HG02588 (cell line): ENCODE measurements around the gene C12orf56.

Experiments
- ATAC-seq: cut with Tn5 transposase; IDR thresholded peaks from one replicate; pipeline ENCODE4 v1.9.1; 2021; ENCODE audit warnings: mild to moderate bottlenecking, moderate library complexity; ENCODE audit not compliant: unreplicated experiment

C12orf56 gene, protein sequence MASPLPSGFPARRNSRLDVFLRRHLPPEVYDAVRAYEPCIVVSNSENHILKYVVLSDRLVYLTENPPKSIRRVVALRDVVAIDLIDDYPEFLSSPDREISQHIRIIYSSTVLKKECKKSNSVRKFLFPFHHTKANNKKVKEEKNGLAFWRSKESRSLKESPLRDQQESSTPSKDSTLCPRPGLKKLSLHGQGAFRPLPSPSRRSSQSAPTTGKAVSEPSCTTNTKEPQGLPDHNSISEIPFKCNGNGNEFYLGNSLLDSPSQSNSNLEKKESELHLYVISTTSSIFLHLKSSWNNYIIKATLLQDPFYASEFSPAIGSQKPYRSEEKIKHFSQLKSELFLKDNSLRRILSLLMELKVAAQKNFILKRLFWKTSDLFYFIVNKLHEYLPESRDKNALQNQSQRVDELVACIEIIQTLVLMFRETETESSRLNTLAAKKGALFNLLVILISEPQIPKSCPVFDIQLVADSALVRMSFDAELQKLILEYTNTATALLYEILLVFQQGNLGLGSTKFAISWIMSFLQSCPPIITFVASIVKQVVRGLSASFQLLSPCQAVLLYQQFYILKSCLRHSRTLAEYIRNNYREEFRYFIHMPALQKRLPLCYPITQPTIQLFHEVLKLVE

DNA sequence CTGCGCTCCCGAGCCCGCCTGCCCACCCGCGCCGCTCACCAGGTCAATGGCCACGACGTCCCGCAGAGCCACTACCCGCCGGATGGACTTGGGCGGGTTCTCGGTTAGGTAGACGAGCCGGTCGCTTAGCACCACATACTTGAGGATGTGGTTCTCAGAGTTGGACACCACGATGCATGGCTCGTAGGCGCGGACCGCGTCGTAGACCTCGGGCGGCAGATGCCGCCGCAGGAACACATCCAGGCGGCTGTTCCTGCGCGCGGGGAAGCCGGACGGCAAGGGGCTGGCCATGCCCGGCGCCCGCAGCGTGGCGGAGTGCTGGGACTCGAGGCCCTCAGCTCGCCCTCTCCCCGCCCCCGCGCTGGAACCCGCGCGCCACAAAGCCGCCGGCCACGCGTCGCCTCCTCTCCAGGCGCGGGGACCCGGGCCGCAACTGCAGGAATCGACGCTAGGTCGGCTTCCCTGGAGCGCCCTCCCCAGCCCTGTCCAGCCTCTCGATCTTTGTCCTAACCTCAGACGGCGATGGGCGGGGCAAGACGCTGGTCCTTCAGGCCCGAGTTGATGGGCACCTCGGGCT, at the start of gene C12orf56:
C12orf56 (minus strand) TSS at position 484 of the 577 bp plus-strand sequence; CDS start at position 291, 193 bp downstream.
- no peak for ATAC-seq

DNA sequence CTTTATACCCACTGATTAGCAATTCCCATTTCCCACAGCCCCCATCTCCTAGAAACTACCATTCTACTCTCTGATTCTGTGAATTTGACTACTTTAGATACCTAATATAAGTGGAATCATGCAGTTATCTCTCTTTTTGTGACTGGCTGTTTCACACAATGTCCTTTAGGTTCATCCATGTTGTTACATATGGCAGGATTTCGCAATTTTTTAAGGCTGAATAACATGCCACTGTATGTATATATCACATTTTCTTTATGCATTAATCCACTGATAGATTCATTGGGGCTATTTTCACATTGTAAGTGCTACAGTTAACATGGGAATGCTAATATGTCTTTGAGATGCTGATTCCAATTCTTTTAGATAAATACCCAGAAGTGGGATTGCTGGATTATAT, 49.5 kb upstream of the C12orf56 start:
- ATAC-seq: no peak

DNA sequence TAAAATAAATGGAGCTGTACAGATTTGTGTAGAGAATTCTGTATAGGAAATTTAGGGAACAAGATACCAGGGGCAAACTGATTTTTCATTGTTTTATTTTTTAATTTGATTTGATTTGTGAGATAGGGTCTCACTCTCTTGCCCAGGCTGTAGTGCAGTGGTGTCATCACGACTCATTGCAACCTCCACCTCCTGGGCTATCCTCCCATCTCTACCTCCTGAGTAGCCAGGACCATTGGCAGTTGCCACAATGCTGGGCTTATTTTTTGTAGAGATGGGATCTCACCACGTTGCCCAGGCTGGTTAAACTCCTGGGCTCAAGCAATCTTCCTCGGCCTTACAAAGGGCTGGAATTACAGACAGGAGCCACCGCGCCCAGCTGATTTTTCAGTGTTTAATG, 43.4 kb upstream of the C12orf56 start:
- ATAC-seq: no peak

DNA sequence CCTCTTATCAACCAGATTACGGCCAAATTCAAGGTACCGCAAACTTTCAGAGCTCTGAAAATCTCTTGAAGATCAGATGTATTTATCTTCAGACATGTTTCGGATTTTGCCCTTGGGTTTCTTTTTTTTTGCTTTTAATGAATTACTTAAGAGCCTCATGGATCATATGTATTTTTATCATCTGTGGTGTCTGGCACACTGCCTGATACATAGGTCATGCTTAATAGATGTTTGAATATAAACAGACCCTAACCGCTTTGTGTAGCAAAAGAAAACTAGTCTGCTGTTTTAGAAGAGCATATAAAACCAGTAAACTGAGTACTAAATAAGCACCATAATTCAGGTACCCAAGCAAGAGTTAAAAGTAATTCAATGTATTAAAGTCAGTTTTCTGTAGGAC, 41.2 kb upstream of the C12orf56 start:
- ATAC-seq: no peak

DNA sequence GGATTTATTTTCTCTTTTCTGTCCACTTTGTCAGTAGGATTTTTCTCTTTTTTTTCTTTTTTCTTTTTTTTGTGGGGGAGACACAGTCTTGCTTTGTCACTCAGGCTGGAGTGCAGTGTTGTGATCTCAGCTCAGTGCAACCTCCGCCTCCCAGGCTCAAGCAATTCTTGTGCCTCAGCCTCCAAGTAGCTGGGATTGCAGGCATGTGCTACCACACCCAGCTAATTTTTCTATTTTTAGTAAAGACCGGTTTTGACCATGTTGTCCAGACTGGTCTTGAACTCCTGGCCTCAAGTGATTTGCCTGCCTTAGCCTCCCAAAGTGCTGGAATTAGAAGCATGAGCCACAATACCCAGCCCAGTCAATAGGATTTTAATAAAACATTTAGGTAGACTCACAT, 40.3 kb upstream of the C12orf56 start:
- ATAC-seq: no peak

DNA sequence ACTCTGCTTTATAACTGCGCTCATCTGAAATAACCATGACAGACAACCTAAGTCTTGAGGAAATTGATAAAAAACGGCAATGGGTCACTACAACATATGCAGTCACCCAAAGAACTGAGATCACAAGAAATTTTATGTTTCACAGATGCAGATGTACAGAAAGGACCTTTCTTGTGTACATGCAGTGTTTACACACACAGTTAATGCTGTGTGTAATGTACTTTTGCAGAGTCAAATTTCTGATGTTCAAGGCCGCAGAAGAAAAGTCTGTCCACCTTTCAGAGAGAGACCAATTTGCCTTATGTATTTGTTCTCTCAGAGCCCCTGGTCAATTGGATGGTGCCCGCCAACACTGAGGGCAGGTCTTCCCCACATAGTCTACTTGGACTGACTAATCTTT, 38.4 kb upstream of the C12orf56 start:
- no peak for ATAC-seq

DNA sequence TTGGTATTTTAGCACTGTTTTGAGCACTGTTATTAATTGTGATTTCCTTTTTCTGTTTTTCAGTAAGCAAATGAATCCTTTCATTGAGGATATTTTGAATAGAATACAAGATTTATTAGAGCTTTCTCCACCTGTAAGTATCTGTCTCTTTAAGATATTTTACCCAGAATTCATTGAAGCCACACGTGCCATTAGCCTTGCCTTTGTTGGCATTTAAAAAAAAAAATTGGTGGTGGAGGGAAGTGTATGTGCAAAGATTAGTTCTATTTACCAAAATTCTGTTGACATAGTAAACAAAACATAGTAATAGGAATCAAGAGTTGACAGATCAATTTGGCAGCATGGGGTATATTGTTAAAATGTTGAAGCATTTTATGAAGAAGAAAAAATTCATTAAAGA, 37.4 kb upstream of the C12orf56 start:
- ATAC-seq: no peak

DNA sequence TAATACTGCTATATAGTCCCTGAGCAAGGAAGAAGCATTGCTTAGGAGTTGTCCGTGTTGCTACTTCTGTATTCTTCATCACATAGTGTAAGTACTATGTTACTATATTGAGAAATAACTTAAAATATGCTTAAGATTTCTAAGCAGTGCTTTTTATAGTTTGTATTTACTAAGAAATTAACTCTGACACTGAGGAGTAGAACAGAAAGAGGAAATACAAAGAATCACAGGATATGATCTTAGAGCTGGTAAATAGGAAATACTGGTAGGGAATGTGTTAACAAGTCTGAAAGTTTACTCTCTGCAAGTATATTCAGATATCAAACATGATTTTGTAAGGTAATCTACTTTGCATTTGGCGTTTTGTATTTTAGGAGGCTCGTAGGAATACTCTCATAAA, 29.1 kb upstream of the C12orf56 start:
- ATAC-seq: no peak

DNA sequence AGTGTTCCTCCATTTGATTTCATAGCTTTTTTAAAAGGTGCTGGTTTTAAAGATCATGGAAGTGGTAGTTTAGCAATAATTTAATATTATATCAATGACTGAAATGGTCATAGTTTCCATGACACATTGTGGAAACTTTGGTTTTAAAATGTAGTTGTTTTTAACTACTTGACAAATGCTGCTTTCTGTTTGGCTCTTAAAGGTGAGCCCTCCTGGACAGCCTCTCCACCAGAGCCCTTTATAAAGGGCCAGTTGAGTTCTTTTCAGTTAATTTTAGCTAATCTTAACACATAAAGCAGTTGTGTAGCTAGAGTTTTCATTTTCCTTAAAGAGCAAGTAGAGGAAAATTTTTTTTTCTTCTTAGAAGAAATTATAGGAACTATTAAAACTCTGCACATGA, 27.7 kb upstream of the C12orf56 start:
- no peak for ATAC-seq

DNA sequence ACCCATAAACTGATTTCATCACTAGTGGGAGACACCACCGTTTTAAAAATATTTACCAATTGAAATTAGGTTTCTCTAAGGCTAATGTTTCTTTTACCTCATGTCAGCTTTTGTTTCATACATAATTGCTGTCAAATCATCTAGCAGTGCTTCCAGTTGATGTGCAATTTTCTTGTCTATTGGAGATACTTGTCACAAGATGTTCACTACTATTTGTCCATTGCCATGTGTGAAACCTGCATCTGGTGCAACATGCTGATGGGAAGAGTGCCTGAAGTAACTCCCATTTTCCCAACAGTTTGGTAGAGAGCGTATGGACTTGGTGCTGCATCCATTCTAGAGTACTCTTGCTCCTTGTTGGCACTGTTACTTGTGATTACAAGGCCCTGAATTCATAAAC, 23.3 kb upstream of the C12orf56 start:
- ATAC-seq: no peak

DNA sequence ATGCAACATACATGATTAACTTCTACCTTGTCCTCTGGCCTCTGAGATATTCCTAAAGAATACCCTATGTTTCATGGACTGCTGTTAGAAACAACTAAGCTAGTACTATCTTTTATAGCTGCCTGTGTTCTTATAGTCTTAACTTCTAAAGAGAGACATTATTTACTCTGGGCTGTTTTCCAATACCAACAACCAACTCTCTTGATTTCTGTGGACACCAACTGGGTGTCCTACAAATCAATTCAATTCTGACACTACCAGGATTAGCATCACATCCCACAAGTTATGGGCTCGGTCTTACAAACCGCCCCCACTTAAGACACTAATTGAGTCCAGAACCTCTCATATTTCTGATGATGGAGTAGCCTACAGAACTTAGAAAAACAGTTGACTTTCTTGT, 21.9 kb upstream of the C12orf56 start:
- no peak for ATAC-seq

DNA sequence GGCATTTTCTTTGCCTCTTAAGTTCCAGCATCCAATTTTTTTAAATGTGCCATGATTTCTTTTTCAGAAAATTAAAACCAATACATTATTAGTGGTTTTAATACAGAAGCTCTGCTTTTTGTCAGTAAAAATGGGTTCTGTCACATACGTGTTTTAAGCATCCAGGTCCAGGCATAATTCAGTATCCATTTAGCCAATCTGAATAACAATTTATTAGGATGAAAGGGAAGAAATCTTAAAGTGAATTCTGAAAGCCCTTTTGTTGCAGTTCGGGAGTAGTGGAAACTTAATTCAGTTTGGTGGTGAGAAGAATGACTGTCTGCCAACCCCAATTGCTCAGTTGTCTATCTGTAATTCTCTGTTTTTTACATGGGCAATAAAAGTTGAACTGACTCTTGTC, 20.9 kb upstream of the C12orf56 start:
- ATAC-seq: no peak

DNA sequence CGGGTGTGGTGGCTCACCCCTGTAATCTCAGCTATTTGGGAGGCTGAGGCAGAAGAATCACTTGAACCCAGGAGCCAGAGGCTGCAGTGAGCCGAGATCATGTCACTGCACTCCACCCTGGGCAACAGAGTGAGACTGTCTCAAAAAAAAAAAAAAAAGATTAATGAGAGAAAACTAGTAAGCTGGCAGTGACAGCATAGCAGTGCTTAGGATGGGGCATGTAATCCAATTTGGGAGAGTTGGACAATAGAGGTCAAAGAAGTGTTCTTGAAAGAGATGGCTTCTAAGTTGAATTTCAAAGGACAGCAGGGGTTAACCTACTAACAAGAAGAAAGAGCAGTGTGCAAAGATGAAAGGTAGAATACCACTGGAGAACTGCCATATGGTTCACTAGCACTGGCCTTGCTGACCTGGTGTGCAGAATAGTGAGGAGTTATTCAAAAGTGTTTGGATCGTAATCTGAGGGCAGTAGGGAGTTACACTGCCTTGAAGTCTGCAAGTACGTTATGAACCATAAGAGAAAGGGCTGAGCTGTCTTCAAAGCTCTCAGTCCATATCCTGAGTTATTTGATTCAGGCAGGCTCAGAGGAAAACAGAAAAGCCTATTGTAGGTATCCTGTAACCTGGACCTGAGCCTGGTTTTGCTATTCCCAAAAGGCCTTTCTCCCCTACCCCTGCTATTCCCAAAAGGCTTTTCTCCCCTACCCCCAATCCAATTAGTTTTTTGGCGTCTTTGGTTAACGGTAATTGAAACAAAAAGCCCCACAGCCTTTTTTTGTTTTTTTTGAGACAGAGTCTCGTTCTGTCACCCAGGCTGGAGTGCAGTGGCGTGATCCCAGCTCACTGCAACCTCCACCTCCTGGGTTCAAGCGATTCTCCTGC, 17.0 kb upstream of the C12orf56 start:
- no peak for ATAC-seq

DNA sequence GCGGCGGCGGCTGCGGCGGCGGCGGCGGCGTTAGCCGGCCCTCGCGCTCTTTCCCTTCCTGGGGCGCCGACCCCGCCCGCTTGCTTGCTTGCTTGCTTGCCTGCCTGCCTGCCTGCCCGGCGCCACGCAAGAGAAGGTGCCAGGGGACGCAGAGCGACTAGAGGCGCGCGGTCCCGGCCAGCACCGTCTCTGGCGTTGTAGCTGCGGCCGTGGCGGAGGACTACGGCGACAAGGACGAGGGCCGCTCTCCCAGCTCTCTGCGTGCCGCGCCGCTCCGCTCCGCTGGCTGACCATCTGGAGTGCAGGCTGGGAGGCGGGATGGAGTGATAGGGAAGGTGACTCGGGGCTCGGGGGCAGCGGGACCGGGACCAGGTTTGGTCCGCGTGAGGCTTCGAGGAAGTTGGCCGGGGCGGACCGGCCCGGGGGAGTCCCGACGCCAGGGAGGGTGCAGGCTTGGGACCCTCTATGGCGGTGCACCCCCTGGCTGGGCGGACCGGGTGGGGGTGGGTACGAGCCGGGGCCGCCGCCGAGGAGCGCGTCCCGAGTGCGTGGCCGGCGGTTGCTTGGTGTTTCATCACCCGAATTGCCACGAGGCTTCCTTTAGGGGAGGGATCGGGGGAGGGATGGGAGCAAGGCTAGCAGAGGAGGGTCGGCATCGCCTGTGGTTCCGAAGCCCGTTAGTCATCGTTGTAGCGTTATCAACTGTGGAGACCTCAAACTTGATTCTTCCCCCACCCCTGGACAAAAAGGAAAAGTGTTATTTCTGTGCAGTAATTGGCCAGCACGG, 14.1 kb upstream of the C12orf56 start:
- ATAC-seq: peak; percentile 33

DNA sequence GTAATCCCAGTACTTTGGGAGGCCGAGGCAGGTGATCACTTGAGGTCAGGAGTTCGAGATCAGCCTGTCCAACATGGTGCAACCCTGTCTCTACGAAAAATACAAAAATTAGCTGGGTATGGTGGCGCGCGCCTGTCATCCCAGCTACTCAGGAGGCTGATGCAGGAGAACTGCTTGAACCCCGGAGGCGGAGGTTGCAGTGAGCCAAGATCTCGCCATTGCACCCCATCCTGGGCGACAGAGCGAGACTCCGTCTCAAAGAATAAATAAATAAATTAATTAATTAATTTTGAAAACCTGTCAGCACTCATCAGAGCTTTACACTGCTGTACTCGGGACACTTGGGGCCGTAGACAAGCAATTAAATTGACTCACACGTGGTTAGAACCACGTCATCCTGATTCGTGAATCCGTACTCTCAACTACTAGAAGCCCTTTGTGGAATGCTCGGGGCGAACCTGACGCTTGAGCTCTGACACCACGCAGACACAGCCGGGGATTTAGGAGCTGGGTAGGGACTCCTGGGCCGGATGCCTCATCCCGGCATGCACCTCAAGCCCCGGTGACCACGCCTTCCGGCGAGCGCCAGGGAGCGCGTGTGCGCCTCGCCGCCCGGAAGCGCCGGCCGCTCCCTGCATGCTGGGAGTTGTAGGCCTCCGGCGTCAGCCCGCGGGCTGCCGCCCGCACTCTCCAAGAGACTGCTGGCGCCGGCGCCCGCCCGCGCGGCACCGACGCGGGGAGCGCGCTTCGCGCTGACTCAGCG, 13.3 kb upstream of the C12orf56 start, which contains the start of gene XPOT:
XPOT (plus strand) TSS at position 686 of the 763 bp plus-strand sequence. CDS start 5,644 bp downstream, outside the sequence.
- ATAC-seq: peak; percentile 93

DNA sequence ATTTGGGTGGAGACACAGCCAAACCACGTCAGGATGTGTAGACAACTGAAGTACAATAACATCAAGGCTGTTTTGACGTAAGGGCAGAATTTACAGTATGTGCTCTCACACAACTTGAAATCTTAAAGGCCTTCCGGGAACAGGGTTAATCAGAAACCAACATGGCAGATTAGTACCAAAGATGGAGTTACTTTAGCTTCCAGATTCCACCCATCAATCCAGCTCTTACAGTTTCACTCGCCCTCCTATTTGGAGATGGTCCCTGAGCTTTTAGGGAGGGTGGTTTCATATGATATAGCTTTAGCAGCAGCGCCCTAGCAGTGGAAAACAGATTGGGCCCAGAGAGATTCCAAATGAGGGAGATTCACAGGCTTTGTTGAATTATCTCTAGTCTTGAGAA, 11.6 kb upstream of the C12orf56 start:
- ATAC-seq: no peak

DNA sequence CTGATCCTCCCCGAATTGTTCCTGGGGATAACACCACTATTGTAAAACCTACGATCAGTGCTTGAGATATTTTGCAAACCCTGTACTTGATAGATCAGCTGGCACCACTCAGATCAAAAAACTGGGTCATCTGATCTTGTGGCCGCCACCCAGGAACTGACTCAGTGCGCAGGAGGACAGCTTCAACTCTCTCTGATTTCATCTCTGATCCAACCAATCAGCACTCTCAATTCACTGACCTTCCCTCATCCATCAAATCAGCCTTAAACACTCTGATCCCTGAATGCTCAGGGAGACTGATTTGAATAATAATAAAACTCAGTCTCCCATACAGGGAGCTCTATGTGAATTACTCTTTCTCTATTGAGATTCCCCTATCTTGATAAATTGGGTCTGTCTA, 9.5 kb upstream of the C12orf56 start:
- no peak for ATAC-seq

DNA sequence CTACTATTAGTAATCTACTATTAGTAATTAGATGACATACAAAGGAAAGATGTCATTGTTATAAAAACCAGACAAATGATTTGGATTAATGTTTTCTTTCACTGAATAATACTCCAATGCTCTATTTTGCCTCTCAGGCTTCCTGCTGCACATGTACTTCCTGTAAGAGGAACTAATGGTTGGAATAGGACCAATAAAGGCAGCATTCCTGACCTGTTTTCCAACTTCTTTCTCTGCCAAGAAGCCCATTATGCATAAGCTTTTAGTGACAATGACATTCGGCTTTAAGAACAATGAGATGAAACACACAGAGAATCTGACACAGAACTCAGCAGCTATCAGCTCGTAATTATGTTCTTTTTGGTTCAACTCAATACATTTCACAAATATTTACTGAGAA, 5.2 kb upstream of the C12orf56 start:
- ATAC-seq: no peak

DNA sequence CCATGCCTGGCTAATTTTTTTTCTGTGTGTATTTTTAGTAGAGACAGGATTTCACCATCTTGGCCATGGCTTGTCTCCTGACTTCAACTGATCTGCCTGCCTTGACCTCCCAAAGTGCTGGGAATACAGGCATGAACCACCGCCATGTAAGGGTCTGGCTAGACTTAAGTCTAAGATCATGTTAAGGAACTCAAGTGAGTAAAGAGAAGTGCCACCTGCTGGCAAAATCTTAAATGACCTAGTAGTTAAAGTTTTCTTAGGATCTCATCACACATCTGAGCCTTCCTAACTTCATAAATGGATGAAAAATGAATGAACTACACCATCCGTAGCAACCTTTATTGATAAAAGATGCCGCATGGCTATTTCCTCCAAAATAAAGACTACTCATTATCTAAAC, 1.7 kb upstream of the C12orf56 start:
- no peak for ATAC-seq

DNA sequence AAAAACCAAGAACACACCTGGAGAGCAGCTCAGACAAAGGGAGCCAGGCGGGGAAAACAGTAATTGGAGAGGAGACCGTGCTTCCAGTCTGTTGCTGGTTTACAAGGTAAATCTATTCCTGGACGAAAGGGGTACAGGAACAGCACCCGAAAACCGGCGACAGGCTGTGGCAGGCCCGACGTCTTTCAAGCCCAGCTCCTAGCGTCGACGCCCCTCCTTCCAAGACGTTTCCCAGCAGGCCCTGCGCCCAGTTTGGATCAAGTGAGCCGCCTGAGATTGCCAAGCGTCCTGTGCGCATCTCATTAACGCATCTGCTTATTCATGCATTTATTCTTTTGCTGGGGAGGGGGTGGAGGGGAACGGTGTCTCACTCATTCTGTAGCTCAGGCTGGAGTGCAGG, 1.4 kb downstream of the C12orf56 start:
- ATAC-seq: no peak
